Effector memory CD4-positive, alpha-beta T cell (primary cell): Measurements from ENCODE around the gene DAP3.
"Not testable (repeated sequence)": the region's sequence is repeated elsewhere in the genome, so short reads cannot be mapped to it uniquely, and the experiment has no call there.

Source experiments
- DNase-seq, 3 donors: peaks; one replicate each; pipeline ENCODE4 v3.0.0-alpha.2; 2020
- H3K27ac ChIP-seq: 2 replicates; pipeline ENCODE4 v1.7.0; 2013; ENCODE audit warnings: mild to moderate bottlenecking, low read length, moderate library complexity; ENCODE audit not compliant: insufficient read depth, poor library complexity, severe bottlenecking
- H3K27me3 ChIP-seq: replicated peaks from 2 replicates; pipeline ENCODE4 v1.7.0; 2013; ENCODE audit warnings: mild to moderate bottlenecking, low read length; ENCODE audit not compliant: insufficient read depth, control insufficient read depth, poor library complexity, severe bottlenecking
- H3K36me3 ChIP-seq: 2 replicates; pipeline ENCODE4 v1.7.0; 2013; ENCODE audit warnings: mild to moderate bottlenecking, low read length, moderate library complexity; ENCODE audit not compliant: control insufficient read depth, insufficient read depth
- H3K4me1 ChIP-seq: 2 replicates; pipeline ENCODE4 v1.7.0; 2013; ENCODE audit warnings: low read length, mild to moderate bottlenecking; ENCODE audit not compliant: control insufficient read depth, insufficient read depth, poor library complexity, severe bottlenecking
- H3K4me3 ChIP-seq: 2 replicates; pipeline ENCODE4 v1.7.0; 2013; ENCODE audit warnings: low read length, low read depth, mild to moderate bottlenecking; ENCODE audit not compliant: insufficient read depth, poor library complexity, severe bottlenecking
- H3K9me3 ChIP-seq: 2 replicates; pipeline ENCODE4 v1.7.0; 2013; ENCODE audit warnings: mild to moderate bottlenecking, low read length, moderate library complexity; ENCODE audit not compliant: control insufficient read depth

The DAP3 gene

DNA sequence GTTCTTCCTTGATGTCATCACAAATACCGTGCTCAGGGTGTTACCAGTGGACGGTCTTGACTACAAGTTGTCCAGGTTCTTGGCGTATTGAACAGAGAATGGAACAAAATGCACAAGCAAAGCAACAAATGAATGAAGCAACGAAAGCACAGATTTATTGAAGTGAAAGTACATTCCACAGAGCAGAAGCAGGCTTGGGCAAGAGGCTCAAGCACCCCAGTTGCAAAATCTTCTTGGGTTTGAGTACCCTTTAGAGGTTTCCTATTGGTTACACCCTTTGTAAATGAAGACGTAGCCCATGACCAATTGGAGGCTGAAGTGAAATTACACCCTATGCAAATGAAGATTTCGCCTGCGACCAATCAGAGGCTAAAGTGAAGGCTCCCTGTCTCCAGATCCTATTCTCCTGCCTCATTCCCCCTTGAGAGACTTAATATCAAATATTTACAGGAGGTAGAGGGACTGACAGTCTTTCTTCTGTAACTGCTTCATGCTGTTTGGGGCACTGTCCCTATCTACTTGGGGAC lies 38.6 kb upstream of the DAP3 start:
- H3K4me1 ChIP-seq = no peaks in the 10 kb centered on the region
- H3K4me3 ChIP-seq = no peak overlapping the region
- no peak overlapping the region for H3K27ac ChIP-seq
- no peaks in the 10 kb centered on the region for H3K27me3 ChIP-seq
- DNase-seq = no peak
- H3K36me3 ChIP-seq = no peaks in the 10 kb centered on the region
- no peaks in the 10 kb centered on the region for H3K9me3 ChIP-seq

GRCh38 chr1:155651861-155652661 lies 36.8 kb upstream of the DAP3 start:
- Histone ChIP-seq H3K4me3 (no peak overlapping the region), H3K4me1 (no peaks in the 10 kb centered on the region), H3K27ac (no peak overlapping the region), H3K9me3 (no peaks in the 10 kb centered on the region), H3K36me3 (no peaks in the 10 kb centered on the region), H3K27me3 (no peaks in the 10 kb centered on the region)
- no peak for DNase-seq

- Histone ChIP-seq H3K27ac (no peak overlapping the region), H3K36me3 (no peaks in the 10 kb centered on the region)
These were observed 35.9 kb upstream of the DAP3 start for GRCh38 chr1:155652951-155653350.

GRCh38 chr1:155657463-155657862 lies 31.4 kb upstream of the DAP3 start:
- Histone ChIP-seq H3K27me3 (no peaks in the 10 kb centered on the region), H3K36me3 (peaks cover 33% of the 10 kb centered on the region), H3K4me1 (no peaks in the 10 kb centered on the region), H3K9me3 (no peaks in the 10 kb centered on the region), H3K4me3 (no peak overlapping the region), H3K27ac (no peak overlapping the region)
- no peak for DNase-seq

More at GRCh38 chr1:155652951-155653350, 35.9 kb upstream of the DAP3 start:
- no peak for DNase-seq
- Histone ChIP-seq H3K4me3 (no peak overlapping the region), H3K4me1 (no peaks in the 10 kb centered on the region), H3K27me3 (no peaks in the 10 kb centered on the region), H3K9me3 (no peaks in the 10 kb centered on the region)

DNA sequence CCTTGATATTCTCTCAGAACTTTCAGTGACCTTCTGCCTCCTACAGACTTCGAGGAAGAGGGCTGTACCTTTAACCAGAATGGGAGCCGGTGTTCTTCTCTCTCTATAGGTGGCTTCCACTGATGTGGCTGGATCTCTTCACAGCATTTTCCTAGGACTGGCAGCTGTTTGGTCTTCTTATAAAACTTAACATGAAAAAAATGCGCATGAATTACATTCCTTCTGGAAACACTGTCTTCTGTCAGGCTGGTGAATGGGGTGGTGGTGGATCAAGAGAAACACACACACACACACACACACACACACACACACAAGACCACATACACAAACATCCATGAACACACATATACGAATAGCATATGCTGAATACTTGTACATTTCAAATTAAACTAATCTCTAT lies 27.7 kb upstream of the DAP3 start:
- not testable (repeated sequence) for H3K9me3 ChIP-seq, H3K27me3 ChIP-seq, H3K4me3 ChIP-seq, H3K27ac ChIP-seq, H3K4me1 ChIP-seq, DNase-seq
- H3K36me3 ChIP-seq = peaks cover 55% of the 10 kb centered on the region

DNA sequence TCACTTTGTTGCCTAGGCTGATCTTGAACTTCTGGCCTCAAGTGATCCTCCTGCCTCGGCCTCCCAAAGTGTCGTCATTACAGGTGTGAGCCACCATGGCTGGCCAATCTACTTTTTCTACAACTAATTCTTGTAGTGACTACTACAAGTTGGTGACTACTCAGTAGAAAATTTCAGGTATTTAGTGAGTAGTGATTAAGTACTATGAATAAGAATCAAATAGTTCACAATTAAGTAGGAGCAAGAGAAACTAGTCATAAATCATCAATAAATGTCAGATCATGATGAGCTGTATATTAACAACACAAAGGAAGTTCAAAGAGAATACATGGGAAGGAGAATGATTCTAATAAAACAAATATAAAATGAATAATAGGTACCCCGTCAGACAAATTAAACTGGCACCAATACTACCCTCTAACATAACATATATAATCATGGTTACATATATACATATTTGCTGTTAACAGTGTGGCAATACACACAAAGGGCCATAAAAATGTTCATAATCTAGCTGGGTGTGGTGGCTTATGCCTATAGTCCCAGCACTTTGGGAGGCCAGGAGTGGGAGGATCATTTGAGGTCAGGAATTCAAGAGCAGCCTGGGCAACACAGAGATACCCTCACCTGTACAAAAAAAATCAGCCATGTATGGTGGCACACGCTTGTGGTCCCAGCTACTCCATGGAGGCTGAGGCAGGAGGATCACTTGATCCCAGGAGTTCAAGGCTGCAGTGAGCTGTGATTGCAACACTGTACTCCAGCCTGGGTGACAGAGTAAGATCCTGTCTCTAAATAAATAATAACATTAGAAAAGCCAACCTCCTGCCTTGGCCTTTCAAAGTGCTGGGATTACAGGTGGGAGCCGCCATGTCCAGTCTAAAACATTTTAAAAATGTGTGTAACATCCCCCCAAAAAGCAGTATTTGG lies 19.4 kb upstream of the DAP3 start:
- no peaks in the 10 kb centered on the region for H3K9me3 ChIP-seq
- H3K36me3 ChIP-seq = peaks cover 74% of the 10 kb centered on the region
- H3K4me1 ChIP-seq = no peaks in the 10 kb centered on the region
- no peaks in the 10 kb centered on the region for H3K27me3 ChIP-seq
- DNase-seq = no peak
- H3K4me3 ChIP-seq = no peak overlapping the region
- no peak overlapping the region for H3K27ac ChIP-seq

- no peak overlapping the region for H3K4me3 ChIP-seq
- no peak overlapping the region for H3K27ac ChIP-seq
- no peaks in the 10 kb centered on the region for H3K9me3 ChIP-seq
- no peak for DNase-seq
- H3K36me3 ChIP-seq = peaks cover 79% of the 10 kb centered on the region
- no peaks in the 10 kb centered on the region for H3K27me3 ChIP-seq
- H3K4me1 ChIP-seq = no peaks in the 10 kb centered on the region
These were observed 17.1 kb upstream of the DAP3 start for GRCh38 chr1:155671750-155672149.

DNA sequence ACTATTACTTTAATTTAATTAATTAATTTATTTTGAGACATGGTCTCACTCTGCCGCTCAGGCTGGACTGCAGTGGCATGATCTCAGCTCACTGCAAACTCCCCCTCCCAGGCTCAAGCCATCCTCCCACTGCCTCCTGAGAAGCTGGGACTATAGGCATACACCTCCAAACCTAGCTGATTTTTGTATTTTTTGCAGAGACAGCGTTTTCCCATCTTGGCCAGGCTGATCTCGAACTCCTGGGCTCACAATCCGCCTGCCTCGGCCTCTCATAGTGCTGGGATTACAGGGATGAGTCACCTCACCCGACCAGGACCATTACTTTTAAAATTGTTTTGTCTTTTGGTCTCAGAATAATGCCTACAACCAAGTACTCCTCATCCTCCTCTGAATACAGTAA lies 15.9 kb upstream of the DAP3 start:
- Histone ChIP-seq H3K27ac (no peak overlapping the region), H3K4me3 (no peak overlapping the region), H3K36me3 (peaks cover 75% of the 10 kb centered on the region), H3K9me3 (no peaks in the 10 kb centered on the region), H3K27me3 (no peaks in the 10 kb centered on the region), H3K4me1 (no peaks in the 10 kb centered on the region)
- DNase-seq = no peak

DNA sequence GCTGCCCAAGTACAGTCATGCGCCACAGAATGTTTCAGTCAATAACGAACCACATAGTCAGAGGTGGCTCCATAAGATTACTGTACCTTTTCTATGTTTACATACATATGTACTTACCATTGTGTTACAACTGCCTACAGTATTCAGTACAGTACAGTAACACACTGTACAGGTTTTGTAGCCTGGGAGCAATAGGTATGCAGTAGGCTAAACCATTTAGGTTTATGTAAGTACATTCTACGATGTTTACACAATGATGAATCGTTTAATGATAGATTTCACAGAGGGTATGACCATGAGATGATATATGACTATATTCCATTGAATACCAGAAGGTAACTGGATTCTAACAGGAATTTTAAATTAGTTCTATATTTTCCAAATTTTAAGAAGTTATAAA lies 10.9 kb upstream of the DAP3 start:
- H3K36me3 ChIP-seq = peaks cover 54% of the 10 kb centered on the region
- H3K4me1 ChIP-seq = no peaks in the 10 kb centered on the region
- H3K27me3 ChIP-seq = no peaks in the 10 kb centered on the region
- no peak overlapping the region for H3K4me3 ChIP-seq
- H3K27ac ChIP-seq = no peak overlapping the region
- H3K9me3 ChIP-seq = no peaks in the 10 kb centered on the region
- no peak for DNase-seq

DNA sequence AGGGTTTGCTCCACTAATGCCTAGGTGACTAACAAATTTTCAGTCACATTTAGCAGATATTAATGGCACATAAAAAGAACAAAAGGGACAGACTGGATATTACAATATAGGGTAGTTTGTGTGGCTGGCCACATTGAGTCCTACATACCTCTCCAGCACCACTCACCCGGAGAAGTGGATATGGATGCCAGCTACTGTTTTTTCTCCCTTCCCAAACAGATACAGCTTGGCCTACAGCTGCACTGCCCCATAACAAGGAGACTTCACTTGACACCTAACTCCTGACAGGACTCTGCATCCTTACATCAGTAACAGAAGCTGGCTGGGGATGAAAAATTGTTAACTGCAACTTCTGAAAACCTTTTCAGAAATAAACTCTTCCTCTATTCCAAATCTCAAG lies 9.9 kb upstream of the DAP3 start:
- H3K4me3 ChIP-seq, DNase-seq, H3K27ac ChIP-seq, H3K4me1 ChIP-seq, H3K27me3 ChIP-seq, H3K9me3 ChIP-seq: not testable (repeated sequence)
- H3K36me3 ChIP-seq = peaks cover 47% of the 10 kb centered on the region
